Choroid plexus epithelial cell (primary cell): ENCODE data around the gene TECPR1.

Experiments
- DNase-seq: peaks from one replicate; pipeline ENCODE4 v3.0.0-alpha.2; 2010; ENCODE audit warnings: low read depth
- H3K4me3 ChIP-seq: 2 replicates; pipeline ENCODE4 v1.5.1; 2011; ENCODE audit warnings: low read depth, mild to moderate bottlenecking, control low read depth, low read length, moderate library complexity
- CTCF ChIP-seq: conservative IDR thresholded peaks from 2 replicates; pipeline ENCODE4 v1.5.1; 2011; ENCODE audit warnings: low read depth, mild to moderate bottlenecking, control low read depth, inconsistent platforms, low read length, moderate library complexity

TECPR1 gene

GRCh38 chr7:98192781-98193457 is 59.1 kb downstream of the TECPR1 start:
- no peak for TF ChIP-seq CTCF
- no peak for DNase-seq
- H3K4me3 ChIP-seq: no peak overlapping the region

GRCh38 chr7:98191668-98192431 is 60.2 kb downstream of the TECPR1 start:
- H3K4me3 ChIP-seq: no peak overlapping the region
- no peak for TF ChIP-seq CTCF
- DNase-seq: no peak

DNA sequence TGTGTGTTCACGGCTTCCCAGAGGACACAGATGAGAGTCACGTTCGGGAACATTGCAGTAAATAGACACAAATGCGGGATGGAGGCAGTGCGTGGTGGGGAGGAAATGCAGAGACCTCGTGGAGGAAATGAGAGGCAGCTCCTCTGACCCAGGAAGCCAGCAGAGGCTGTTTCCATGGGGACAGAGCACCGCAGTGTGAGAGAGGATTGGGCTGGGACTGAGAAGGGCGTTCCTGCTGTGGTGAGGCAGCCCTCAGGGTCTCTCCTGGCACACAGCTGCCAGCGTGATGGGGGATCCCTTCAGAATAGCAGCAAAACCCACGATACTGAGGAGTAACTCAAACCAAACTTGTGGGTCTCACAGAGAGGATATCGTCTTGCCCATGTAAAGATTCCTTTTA is 62.5 kb downstream of the TECPR1 start:
- TF ChIP-seq CTCF: no peak
- no peak for DNase-seq
- H3K4me3 ChIP-seq: no peak overlapping the region

DNA sequence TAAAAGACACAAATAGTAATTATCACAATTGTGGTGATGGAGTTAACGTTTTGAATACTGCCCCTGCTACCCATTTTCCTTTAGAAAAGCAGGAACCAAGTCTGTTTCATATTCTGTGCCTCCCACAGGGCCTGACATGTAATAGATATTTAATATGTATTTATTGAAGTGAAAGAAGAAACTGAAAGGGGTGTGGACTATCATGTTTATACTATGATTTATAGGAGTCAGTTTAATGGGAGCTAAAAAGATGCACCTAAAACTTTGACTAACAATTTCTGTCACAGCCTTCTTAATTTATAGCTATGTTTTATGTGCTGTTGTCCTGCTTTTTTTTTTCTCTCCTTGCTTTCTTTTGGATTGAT is 64.9 kb downstream of the TECPR1 start:
- no peak overlapping the region for H3K4me3 ChIP-seq
- no peak for DNase-seq
- TF ChIP-seq CTCF: no peak

DNA sequence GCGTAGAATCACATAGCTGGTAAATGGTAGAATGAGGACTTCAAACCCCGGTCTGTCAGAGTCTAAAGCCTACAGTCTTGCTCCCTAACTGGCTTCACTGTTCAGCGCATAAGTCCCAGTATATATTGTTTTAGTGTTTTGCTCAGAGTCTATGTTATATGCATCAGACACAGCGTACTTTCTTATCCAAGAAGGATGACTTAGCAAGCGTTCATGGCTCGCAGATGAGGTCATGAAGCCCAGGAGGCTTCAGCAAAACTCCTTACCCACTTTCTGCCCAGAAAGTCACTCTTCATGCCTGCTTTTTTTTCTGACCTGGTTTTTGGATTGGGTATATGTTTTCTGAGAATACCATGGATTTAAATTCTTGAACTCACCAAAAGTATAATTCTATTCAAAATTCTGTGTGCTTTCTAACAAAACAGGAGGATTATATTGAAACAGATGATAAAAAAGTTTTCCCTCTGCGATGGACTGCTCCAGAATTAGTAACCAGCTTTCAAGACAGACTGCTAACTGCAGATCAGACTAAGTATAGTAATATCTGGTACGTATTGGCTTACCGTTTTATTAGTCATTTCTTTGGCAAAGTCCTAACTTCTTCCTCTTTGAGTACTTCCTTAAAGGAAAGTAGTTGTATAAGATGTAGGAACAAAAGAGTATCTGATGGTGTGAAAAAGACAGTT is 65.4 kb downstream of the TECPR1 start:
- H3K4me3 ChIP-seq: no peak overlapping the region
- DNase-seq: peak; percentile 16
- no peak for TF ChIP-seq CTCF

DNA sequence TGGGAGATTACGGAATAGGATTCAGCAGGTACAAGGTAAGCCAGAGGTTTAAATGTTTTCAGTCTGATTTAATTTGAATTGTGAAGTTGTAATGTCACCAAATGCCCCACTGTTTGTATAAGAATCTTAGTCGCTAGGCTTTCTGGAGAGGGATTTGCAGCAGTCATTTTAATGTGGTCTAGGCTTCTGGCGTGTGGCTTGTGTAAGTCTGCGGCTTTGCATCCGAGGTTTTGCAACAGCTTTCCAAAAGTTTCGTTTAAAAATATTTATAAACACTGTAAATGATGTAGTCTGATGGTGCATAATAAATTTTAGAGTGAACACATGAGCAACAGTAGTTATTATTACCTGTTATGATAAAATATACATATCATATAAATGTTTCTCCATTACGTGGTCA is 66.9 kb downstream of the TECPR1 start:
- no peak for DNase-seq
- no peak overlapping the region for H3K4me3 ChIP-seq
- no peak for TF ChIP-seq CTCF

DNA sequence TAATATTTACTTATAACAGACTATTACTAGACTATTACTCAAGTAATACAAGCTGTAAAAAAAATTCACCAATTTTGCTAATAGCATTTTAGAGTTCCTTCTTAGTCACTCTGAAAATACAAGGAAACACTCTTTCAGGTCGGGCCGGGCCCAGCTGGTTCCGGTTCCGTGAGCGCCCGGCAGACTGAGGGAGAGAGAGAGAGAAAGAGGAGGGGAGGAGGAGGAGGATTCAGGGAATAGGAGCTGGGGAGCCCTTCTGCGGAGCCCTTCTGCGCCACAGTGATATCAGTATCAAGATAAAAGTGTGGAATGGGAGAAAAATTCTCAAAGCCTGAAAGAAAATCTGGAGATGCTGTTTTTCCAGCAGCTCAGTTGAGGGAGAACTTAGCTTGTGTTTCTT is 71.3 kb downstream of the TECPR1 start:
- no peak overlapping the region for H3K4me3 ChIP-seq
- DNase-seq: no peak
- TF ChIP-seq CTCF: no peak
